GM21447 (cell line): ENCODE measurements around the gene WDR26.
"Not testable (repeated sequence)": the region's sequence is repeated elsewhere in the genome, so short reads cannot be mapped to it uniquely, and the experiment has no call there.

Source experiments
- ATAC-seq: cut with Tn5 transposase; IDR thresholded peaks from one replicate; pipeline ENCODE4 v1.9.1; 2021; ENCODE audit not compliant: unreplicated experiment

Gene WDR26

DNA sequence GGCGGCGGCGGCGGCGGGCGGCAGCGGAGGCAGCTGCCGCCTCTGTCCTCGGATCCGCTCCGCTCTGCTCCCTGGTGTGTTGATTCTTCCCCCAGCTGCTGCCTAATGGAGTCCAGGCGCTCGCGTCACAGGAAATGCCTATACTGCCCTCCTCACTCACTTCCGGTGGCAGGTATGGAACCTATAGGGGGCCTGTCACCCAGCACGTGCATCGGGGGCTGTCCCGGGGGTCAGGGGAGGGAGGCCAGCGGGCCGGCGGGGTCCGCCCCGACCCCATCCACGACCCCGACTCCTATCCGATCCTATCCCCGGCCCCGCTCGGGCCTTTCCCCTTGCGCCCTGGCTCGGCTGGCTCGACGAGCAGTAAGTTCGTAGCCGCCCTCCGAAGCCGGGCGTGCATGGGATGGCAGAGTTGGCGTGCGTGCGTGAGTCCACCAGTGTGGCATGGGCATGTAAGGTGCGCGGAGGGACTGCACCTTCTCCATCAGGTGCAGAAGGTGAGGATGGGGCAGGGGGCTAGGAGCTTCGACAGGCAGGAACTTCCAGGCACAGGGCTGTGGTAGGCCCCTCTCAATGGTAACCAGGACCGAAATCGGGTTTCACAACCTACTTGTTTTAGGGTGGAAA lies at the start of gene WDR26:
Gene WDR26, minus strand, starts transcription at position 107 of the 627 bp plus-strand sequence.
- ATAC-seq, result peak; percentile 87

- ATAC-seq, result not testable (repeated sequence)
These were observed 48.6 kb upstream of the WDR26 start for GRCh38 chr1:224483206-224483605.

GRCh38 chr1:224482619-224483018 lies 48.0 kb upstream of the WDR26 start:
- ATAC-seq, result no peak

DNA sequence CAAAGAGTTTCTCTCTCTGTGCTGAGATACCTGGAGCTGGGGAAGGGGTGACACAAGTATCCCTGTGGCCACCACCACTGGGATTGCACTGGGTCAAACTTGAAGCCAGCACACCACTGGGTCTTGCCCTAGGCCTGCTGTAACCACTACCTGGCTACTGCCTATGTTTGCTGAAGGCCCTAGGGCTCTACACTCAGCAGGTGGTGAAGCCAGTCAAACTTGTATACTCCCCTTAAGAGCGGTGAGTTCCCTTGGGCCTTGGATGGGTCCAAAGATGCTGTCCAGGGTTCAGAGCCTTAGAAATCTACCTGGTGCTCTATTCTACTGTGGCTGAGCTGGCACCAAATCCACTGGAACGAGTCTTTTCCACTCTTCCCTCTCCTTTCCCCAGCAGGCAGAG lies 47.0 kb upstream of the WDR26 start:
- ATAC-seq, result no peak

GRCh38 chr1:224480888-224481459 lies 46.4 kb upstream of the WDR26 start:
- ATAC-seq, result not testable (repeated sequence)

DNA sequence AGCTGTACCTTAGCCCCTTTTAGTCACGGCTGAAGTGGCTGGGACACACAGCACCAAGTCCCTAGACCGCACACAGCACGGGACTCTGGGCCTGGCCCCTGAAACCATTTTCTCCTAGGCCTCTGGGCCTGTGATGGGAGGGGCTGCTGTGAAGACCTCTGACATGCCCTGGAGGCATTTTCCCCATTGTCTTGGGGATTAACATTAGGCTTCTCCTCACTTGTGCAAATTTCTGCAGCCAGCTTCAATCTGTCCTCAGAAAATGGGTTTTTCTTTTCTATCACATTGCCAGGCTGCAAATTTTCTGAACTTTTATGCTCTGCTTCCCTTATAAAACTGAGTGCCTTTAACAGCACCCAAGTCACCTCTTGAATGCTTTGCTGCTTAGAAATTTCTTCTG lies 45.6 kb upstream of the WDR26 start:
- not testable (repeated sequence) for ATAC-seq

GRCh38 chr1:224472806-224473205 lies 38.2 kb upstream of the WDR26 start:
- no peak for ATAC-seq

- ATAC-seq, result no peak
These were observed 31.6 kb upstream of the WDR26 start for GRCh38 chr1:224466154-224466553.

DNA sequence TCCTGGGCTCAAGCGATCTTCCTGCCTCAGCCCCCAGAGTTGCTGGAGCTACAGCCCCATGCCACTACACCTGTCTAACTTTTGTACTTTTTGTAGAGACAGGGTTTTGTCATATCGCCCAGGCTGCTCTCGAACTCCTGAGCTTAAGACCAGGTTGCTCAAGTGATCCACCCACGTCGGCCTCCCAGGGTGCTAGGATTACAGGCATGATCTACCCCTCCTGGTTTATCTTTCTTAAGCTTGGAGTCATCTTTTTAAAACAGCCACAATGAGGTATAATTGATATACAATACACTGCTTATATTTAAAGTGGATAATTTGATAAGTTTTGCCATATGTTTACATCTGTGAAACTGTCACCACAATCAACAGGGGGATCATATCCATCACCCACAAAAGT lies 25.4 kb upstream of the WDR26 start:
- ATAC-seq, result no peak

DNA sequence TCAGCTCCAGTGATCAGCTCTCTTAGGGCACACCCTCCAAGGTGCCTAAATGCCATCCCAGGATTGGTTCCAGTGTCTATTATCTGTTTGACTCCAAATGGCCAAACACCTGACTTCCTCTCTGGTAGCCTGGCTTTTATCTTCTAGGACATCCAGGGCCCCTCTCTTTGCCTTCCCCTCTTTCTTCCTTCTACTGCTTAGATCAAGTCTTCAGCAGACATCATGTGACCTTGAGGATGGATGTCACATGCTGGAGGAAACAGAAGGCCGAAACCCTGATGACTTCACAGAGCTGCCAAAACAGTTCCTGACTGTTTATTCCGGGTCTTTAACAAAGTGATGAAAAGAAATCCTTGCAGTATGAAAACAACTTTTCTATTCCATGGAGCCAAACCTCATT lies 24.4 kb upstream of the WDR26 start:
- no peak for ATAC-seq

DNA sequence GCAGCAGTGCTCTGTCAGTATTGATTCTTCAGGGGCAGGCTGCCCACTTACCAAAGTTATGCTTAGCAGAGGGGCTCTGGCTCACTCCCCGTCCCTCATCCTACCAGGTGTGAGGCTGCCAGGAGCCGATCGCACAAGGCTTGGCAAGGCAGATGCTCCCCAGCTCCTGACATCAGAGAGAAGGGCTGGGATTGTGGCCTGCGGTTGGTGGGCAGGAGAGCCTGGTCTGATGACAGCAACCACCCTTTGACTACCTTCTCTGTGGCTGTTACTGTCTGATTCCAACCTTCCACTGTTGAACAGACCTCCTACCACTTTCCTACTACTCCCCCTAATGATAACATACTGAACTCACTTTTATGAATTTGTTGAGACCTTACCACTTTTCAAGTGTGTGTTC lies 23.7 kb upstream of the WDR26 start:
- no peak for ATAC-seq

DNA sequence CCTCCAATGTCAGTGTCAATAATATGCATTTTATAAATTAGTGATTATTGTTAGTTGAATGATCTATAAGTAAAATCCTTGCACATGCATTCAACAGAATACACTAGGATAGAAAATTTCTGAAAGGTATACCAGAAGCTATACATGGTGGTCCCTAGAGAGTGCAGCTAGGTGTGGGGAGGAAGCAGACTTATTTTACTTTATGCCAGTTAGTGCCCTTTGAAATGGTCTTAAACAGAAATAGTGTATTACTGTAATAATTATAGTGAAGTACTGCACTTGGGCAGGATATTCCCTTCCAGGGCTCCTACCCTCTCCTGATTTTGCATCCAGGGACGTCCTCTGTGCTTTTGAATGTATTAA lies 23.2 kb upstream of the WDR26 start:
- ATAC-seq, result no peak

DNA sequence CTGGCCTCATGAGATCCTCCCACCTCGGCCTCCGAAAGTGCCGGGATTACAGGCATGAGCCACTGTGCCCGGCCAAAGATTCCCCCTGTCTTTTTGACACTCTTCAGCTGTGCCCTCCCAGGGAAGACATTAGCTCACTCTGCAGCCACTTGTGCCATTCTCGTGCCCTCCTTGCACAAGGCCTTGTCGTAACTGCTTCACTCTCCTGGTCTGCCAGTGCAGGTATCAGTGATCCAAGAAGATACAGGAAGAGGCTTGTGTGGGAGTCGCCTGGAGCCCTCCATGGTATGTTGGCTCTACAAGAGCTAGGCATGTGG lies 22.0 kb upstream of the WDR26 start:
- ATAC-seq, result no peak

DNA sequence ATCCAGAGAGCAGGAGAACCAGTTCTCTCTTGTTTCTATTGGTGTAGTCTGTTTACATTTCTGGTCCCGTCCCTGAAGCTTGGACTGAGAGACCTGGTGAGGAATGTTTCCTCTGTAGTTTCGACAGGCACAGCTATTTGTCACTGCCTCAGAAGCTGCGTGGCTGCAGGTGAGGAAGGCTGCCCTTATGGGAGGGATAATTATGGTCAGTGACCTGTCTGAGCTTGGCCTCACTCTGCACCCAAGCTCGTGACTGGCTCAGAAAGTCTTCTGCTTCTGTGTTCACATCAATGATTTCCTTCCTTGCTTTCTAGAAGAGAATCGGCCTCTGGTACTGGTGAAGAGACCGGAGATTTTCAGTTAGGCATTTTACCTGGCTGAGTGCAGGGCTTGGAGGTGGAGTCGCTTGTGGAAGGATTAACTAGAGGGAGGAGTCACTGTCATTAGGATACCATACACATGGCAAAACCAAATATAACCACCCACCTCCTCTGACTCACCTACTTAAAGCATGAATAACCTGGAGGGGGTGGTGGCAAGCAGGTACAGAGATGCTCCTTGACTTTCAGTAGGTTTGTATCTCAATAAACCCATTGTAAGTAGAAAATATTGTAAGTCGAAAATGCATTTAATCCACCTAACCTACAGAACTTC lies 19.9 kb upstream of the WDR26 start:
- no peak for ATAC-seq

GRCh38 chr1:224450561-224451350 lies 16.2 kb upstream of the WDR26 start:
- ATAC-seq, result no peak

- no peak for ATAC-seq
These were observed 15.6 kb upstream of the WDR26 start for GRCh38 chr1:224450159-224450558.

DNA sequence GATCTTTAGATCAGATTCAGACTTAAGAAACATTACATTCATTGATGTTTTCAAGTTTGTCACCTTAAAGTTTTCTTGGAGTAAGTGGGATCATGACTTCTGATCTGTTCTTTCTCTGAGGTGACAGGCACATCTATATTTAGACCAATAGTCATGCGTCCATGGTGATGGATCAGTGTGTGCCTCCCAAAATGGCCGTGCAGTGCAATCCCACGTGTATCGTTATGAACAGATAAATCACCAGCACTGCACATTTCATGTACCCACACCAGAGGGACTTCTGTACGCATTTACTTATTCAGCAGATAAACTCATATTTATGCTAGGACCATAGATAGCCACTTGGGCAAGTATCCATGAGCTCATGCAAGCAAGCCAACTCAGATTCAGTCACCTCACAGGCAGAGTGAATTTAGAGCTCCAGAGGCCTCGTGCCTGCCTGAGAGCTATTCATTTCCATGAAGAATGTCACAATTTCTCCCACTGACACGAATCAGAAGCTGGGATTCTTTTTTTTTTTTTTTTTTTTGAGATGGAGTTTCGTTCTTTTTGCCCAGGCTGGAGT lies 13.9 kb upstream of the WDR26 start:
- ATAC-seq, result no peak

- ATAC-seq, result no peak
These were observed 13.4 kb upstream of the WDR26 start for GRCh38 chr1:224447971-224448370.

DNA sequence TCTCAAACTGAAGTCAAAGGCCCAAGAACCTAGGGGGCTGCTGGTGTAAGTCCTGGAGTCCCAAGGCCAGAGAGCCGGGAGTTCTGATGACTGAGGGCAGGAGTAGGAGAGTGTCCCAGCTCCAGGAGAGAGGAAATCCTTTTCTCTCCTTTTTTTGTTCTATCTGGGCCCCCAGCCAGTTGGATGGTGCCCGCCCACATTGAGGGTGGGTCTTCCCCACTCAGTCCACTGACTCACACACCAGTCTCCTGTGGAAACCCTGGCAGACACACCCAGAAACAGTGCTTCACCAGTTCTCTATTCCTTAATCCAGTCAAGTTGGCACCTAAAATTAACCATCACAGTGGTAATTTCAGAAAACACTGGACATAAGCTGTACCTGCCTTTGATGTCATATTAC lies 12.7 kb upstream of the WDR26 start:
- no peak for ATAC-seq

GRCh38 chr1:224438989-224439388 lies 4.4 kb upstream of the WDR26 start:
- ATAC-seq, result no peak

GRCh38 chr1:224435999-224436398 lies 1.4 kb upstream of the WDR26 start:
- no peak for ATAC-seq

DNA sequence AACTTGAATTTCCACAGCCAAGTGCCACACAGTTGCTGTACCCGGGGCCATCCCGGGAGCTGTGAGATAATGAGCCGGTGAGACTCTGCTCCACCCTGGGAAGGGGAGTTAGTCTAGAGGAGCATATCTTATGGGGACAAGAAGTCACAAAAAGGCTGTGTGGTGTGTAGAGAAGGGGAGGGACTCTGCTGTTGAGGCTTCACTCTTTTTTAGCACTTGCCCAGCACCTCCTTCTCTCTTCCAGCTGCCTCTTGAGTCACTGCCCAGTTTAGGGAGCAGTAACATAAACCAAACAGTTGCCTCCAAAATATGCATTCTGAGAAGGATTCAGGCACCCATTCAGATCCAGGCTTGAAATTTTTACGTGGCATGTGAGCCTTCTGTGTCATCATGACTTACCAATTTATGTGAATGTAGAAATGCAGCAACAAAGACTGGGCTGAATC lies 744 bp upstream of the WDR26 start:
- ATAC-seq, result peak; percentile 15
